HCT116 (cell line): ENCODE data around the gene NTHL1. TPM values are rescaled to one million over a fixed set of nuclear protein-coding genes. Genes with fewer than 3 reads are reported as not detected.

Experiments
- ATAC-seq: fragments of 200-7000 bp; cut with Tn5 transposase; 2 replicates; pipeline ENCODE4 v1.9.1; 2020; ENCODE audit warnings: mild to moderate bottlenecking, moderate library complexity
- BruUV-seq: library from RNA; stranded (reverse); fragments of 400-500 nt; replicated peaks from 2 replicates; lab custom pipeline; 2021; lab: Mats Ljungman, UMichigan
- CTCF ChIA-PET: fragments of 300-600 bp; sonication (Branson Sonifier 250); formaldehyde crosslinking; loops from one replicate; lab custom pipeline; 2021; ENCODE audit warnings: antibody characterized with exemption; lab: Charles Lee
- POLR2A ChIA-PET: fragments of 300-600, 350-600 bp; sonication (Branson Sonifier 250); formaldehyde crosslinking; loops from one replicate; lab custom pipeline; 2021; ENCODE audit warnings: antibody characterized with exemption; lab: Charles Lee
- RAD21 ChIA-PET, 2 experiments: fragments of 300-600 bp; sonication (Branson Sonifier 250); formaldehyde crosslinking; loops; one replicate each; lab custom pipeline; 2023; ENCODE audit warnings: low total read pairs in 2 of 2; ENCODE audit not compliant: uncharacterized antibody in 2 of 2, unreplicated experiment in 2 of 2, low non-redundant PET in 1 of 2; lab: Charles Lee
- DNase-seq: peaks from one replicate; pipeline ENCODE4 v3.0.0-alpha.2; 2010; ENCODE audit warnings: low read depth, low spot score
- H2AFZ ChIP-seq: fragments of 200-600 bp; shearing (Covaris generic), sonication (generic); 2 replicates; pipeline ENCODE4 v1.6.1; 2017; ENCODE audit warnings: low read depth, mixed run types, mixed read lengths, antibody characterized with exemption, low read length; ENCODE audit not compliant: poor library complexity, severe bottlenecking
- H3K27ac ChIP-seq: 2 replicates; pipeline ENCODE4 v1.5.1; 2012; ENCODE audit warnings: low read depth, low read length
- H3K27me3 ChIP-seq: fragments of 200-600 bp; sonication (generic); 2 replicates; pipeline ENCODE4 v1.6.1; 2016; ENCODE audit warnings: mixed run types, low read length, mixed read lengths; ENCODE audit not compliant: insufficient read depth
- H3K36me3 ChIP-seq, 2 experiments: fragments of 200-500 bp in 1 of 2; fragments of 200-600 bp in 1 of 2; sonication (Bioruptor generic) in 1 of 2; sonication (generic) in 1 of 2; 2 replicates each; pipeline versions ENCODE4 v1.5.1 to v1.6.1; 2014 to 2016; ENCODE audit warnings: low read length in 2 of 2, inconsistent platforms in 1 of 2, mixed read lengths in 1 of 2, mixed run types in 1 of 2; ENCODE audit not compliant: insufficient read depth in 2 of 2, control insufficient read depth in 1 of 2
- H3K4me1 ChIP-seq, 2 experiments: fragments of 200-600 bp in 1 of 2; sonication (generic) in 1 of 2; 2 replicates each; pipeline versions ENCODE4 v1.5.1 to v1.6.1; 2012 to 2017; ENCODE audit warnings: low read length in 2 of 2, inconsistent platforms in 1 of 2, mild to moderate bottlenecking in 1 of 2, mixed read lengths in 1 of 2, mixed run types in 1 of 2, moderate library complexity in 1 of 2; ENCODE audit not compliant: insufficient read depth in 2 of 2, control insufficient read depth in 1 of 2
- H3K4me2 ChIP-seq: fragments of 200-600 bp; sonication (generic); 2 replicates; pipeline ENCODE4 v1.6.1; 2017; ENCODE audit warnings: mixed run types, low read length, mixed read lengths
- H3K4me3 ChIP-seq, 2 experiments: fragments of 200-600 bp in 1 of 2; sonication (generic) in 1 of 2; replicated peaks in 1 of 2; 2 replicates each; pipeline ENCODE4 v1.5.1; 2011 to 2016; ENCODE audit warnings: low read length in 2 of 2, control low read depth in 1 of 2, low read depth in 1 of 2, mild to moderate bottlenecking in 1 of 2, mixed read lengths in 1 of 2, mixed run types in 1 of 2
- H3K79me2 ChIP-seq: fragments of 200-600 bp; sonication (generic); 2 replicates; pipeline ENCODE4 v1.6.1; 2017; ENCODE audit warnings: mild to moderate bottlenecking, mixed run types, low read length, moderate library complexity, mixed read lengths; ENCODE audit not compliant: insufficient read depth
- H3K9ac ChIP-seq: fragments of 200-600 bp; sonication (generic); 2 replicates; pipeline ENCODE4 v1.6.1; 2016; ENCODE audit warnings: low read length, mixed read lengths
- H3K9me2 ChIP-seq: fragments of 200-600 bp; sonication (generic), shearing (Covaris generic); 2 replicates; pipeline ENCODE4 v1.6.1; 2017; ENCODE audit warnings: mixed run types, mild to moderate bottlenecking, moderate library complexity; ENCODE audit not compliant: insufficient read depth
- H3K9me3 ChIP-seq, 2 experiments: fragments of 200-500 bp in 1 of 2; fragments of 200-600 bp in 1 of 2; sonication (Bioruptor generic) in 1 of 2; sonication (generic) in 1 of 2; 2 replicates each; pipeline ENCODE4 v1.6.1; 2014 to 2017; ENCODE audit warnings: low read length in 2 of 2, mixed read lengths in 2 of 2, inconsistent platforms in 1 of 2, low read depth in 1 of 2, mild to moderate bottlenecking in 1 of 2, mixed run types in 1 of 2, moderate library complexity in 1 of 2; ENCODE audit not compliant: control insufficient read depth in 1 of 2, insufficient read depth in 1 of 2
- H4K20me1 ChIP-seq: fragments of 200-600 bp; sonication (generic), shearing (Covaris generic); 2 replicates; pipeline ENCODE4 v1.6.1; 2017; ENCODE audit warnings: mixed run types, mild to moderate bottlenecking, moderate library complexity; ENCODE audit not compliant: insufficient read depth
- EZH2phosphoT487 ChIP-seq: fragments of 200-600 bp; IDR thresholded peaks from 2 replicates; pipeline ENCODE4 v1.6.1; 2018; ENCODE audit warnings: antibody characterized with exemption, borderline replicate concordance
- POLR2AphosphoS5 ChIP-seq: IDR thresholded peaks from 2 replicates; pipeline ENCODE4 v1.6.1; 2011; ENCODE audit warnings: mild to moderate bottlenecking, low read depth, low read length, moderate library complexity
- SP1 ChIP-seq: IDR thresholded peaks from 2 replicates; pipeline ENCODE4 v1.6.1; 2012; ENCODE audit warnings: low read depth
- ZFX ChIP-seq: fragments of 450-650 bp; IDR thresholded peaks from 2 replicates; pipeline ENCODE4 v1.6.1; 2017
- intact Hi-C: fragments of 100-400 bp; cut with micrococcal nuclease; formaldehyde crosslinking; loops from 2 replicates; pipeline ENCODE4 v1.10.0; 2022
- total RNA-seq: library from RNA; stranded (reverse); gene quantifications from one replicate; pipeline ENCODE4 v1.2.1, GENCODE V29; 2021; ENCODE audit not compliant: unreplicated experiment
- TF ChIP-seq, protein P1 (sequence below), 3 experiments: fragments of 200-600 bp in 1 of 3; sonication (generic) in 1 of 3; IDR thresholded peaks in 2 of 3; conservative IDR thresholded peaks in 1 of 3; 2 replicates each; pipeline ENCODE4 v1.5.1; 2012 to 2017; ENCODE audit warnings: low read depth in 2 of 3, low read length in 2 of 3, antibody characterized with exemption in 1 of 3, borderline replicate concordance in 1 of 3, control low read depth in 1 of 3, mild to moderate bottlenecking in 1 of 3, mixed read lengths in 1 of 3, mixed run types in 1 of 3, moderate library complexity in 1 of 3; ENCODE audit not compliant: insufficient read depth in 1 of 3

NTHL1 gene
- total RNA-seq, 1 experiment from 2014 or later: 40.1 TPM

DNA sequence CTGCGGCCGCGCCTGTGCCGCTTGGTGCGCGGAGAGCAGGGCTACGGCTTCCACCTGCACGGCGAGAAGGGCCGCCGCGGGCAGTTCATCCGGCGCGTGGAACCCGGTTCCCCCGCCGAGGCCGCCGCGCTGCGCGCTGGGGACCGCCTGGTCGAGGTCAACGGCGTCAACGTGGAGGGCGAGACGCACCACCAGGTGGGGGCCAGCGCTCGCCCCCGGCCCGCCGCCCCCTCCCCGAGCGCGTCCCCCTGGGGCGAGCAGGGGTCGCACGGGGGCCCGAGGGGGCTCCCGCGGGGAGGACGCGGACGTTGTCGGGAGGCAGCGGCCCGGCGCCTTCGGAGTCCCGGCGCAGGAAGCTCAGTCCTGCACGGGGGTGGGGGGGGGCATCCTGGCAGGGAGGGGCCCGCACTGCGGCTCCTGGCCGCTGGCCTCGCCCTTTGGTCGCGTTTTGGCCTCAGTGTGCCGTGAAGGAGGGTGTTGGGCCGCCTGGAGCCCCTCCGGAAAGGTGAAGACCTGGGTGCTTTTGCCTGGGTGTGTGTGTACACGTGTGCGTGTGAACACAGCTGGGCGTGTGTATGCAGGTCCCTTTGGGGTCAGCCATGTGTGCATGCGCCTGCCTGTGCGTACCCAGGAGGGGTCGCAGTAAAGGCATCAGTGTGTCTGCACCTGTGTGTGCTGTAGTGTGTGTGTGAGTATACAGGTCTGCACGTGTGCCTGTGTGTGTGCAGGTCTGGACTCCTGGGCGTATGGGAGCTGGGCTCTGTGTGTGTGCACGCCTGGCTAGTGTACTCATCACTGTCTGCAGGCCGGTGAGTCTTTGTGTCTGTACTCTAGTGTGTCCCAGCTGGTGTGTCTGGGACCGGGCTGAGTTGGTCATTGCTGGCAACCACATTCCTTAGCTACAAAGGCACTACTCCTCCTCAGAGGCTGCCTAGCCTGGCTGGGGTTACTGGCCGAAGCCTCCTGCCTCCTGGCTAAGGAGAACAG, 20.3 kb downstream of the NTHL1 start:
- Histone ChIP-seq H3K27me3 (no peaks in the 10 kb centered on the region), H3K4me3 (peak overlapping the region; percentile 60 to 77), H3K36me3 (no peaks in the 10 kb centered on the region)
- intact Hi-C loops: loop anchor here (10.0 kb wide), 1 partner anchor 227 kb away; the partner anchor contains the start of gene ECI1
- RAD21 ChIA-PET: interaction anchor here in 1 of 2 experiments (1.2 kb wide), 1 partner anchor 113 kb away, joined by 3 read pairs; no protein-coding TSS in a partner anchor
- POLR2A ChIA-PET: no interaction called here
- no peak for DNase-seq
- ATAC-seq: peak; percentile 5
- TF ChIP-seq EZH2phosphoT487: no peak
- 0 out of 2 replicates have a peak, but pooled peaks have one; percentile 3 for TF ChIP-seq POLR2AphosphoS5
- TF ChIP-seq, protein P1, sequence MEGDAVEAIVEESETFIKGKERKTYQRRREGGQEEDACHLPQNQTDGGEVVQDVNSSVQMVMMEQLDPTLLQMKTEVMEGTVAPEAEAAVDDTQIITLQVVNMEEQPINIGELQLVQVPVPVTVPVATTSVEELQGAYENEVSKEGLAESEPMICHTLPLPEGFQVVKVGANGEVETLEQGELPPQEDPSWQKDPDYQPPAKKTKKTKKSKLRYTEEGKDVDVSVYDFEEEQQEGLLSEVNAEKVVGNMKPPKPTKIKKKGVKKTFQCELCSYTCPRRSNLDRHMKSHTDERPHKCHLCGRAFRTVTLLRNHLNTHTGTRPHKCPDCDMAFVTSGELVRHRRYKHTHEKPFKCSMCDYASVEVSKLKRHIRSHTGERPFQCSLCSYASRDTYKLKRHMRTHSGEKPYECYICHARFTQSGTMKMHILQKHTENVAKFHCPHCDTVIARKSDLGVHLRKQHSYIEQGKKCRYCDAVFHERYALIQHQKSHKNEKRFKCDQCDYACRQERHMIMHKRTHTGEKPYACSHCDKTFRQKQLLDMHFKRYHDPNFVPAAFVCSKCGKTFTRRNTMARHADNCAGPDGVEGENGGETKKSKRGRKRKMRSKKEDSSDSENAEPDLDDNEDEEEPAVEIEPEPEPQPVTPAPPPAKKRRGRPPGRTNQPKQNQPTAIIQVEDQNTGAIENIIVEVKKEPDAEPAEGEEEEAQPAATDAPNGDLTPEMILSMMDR (IDR thresholded peaks at IDR 0.05 in 2 of 3, conservative IDR thresholded peaks at IDR 0.05 in 1 of 3; ENCODE audit: borderline replicate concordance in 1 of 3, insufficient read depth in 1 of 3, low read depth in 2 of 3, low read length in 2 of 3): 0 out of 6 replicates have a peak, but pooled peaks of 1 of the 3 experiments have one; percentile 11
- no peak for TF ChIP-seq SP1
- peak; percentile 25; the same call in 1 of the 2 replicates for TF ChIP-seq ZFX
- TF ChIP-seq, all 23 proteins: peak for 3
- Histone ChIP-seq H4K20me1 (no peaks in the 10 kb centered on the region), H3K27ac (peak overlapping the region; percentile 72; the same call in 1 of the 2 replicates), H3K79me2 (peaks cover 14% of the 10 kb centered on the region; the same call in 1 of the 2 replicates), H3K4me2 (peak overlapping the region; percentile 99), H2AFZ (no peak overlapping the region), H3K4me1 (peaks cover 27 to 43% of the 10 kb centered on the region in 2 experiments), H3K9me3 (no peaks in the 10 kb centered on the region), H3K9ac (peak overlapping the region; percentile 76), H3K9me2 (no peaks in the 10 kb centered on the region)
- CTCF ChIA-PET: no interaction called here
- BruUV-seq: TSS peak; percentile 45
